ENCODE measurements around the gene MPZ. TPM values are rescaled to one million over a fixed set of nuclear protein-coding genes. Genes with fewer than 3 reads are reported as not detected.

MPZ gene
- total RNA-seq, 2 donors from 2014 or later = 1.7 to 3.3 TPM

GRCh38 chr1:161267321-161267720, 42.4 kb downstream of the MPZ start:
- Mint-ChIP-seq H3K36me3 (ENCODE audit: low read depth) (no peaks in the 10 kb centered on the region), H3K27me3 (ENCODE audit: insufficient read depth) (peaks cover 15% of the 10 kb centered on the region), H3K4me1 (peaks cover 15% of the 10 kb centered on the region), H3K9me3 (no peaks in the 10 kb centered on the region), H3K4me3 (no peak overlapping the region), H3K27ac (no peak overlapping the region)
- no peak for DNase-seq
- Histone ChIP-seq H3K4me1 (ENCODE audit: control insufficient read depth, insufficient read depth, low read length) (peaks cover 9% of the 10 kb centered on the region), H3K27ac (ENCODE audit: low read depth, low read length) (no peak overlapping the region), H3K27me3 (ENCODE audit: control insufficient read depth, insufficient read depth, low read length, poor library complexity, severe bottlenecking) (no peaks in the 10 kb centered on the region), H3K4me3 (ENCODE audit: low read length) (no peak overlapping the region), H3K9me3 (ENCODE audit: control insufficient read depth, low read length) (no peaks in the 10 kb centered on the region), H3K36me3 (ENCODE audit: control insufficient read depth, insufficient read depth, low read length) (no peaks in the 10 kb centered on the region), H3K9ac (ENCODE audit: extremely low read depth, low read length, poor library complexity, severe bottlenecking) (no peak overlapping the region)
- 84 to 95% methylated on average over 3 of the region's 3 CpGs for WGBS, 2 experiments (ENCODE audit: insufficient coverage in 1 of 2, insufficient read length in 1 of 2)
- no peak for TF ChIP-seq CTCF (conservative IDR thresholded peaks at IDR 0.05)

GRCh38 chr1:161266836-161267235, 42.9 kb downstream of the MPZ start:
- Mint-ChIP-seq H3K4me3 (no peak overlapping the region), H3K4me1 (peaks cover 16% of the 10 kb centered on the region), H3K9me3 (no peaks in the 10 kb centered on the region), H3K27ac (peak overlapping the region; percentile 45), H3K36me3 (ENCODE audit: low read depth) (no peaks in the 10 kb centered on the region), H3K27me3 (ENCODE audit: insufficient read depth) (peaks cover 17% of the 10 kb centered on the region)
- H3K9ac ChIP-seq (ENCODE audit: extremely low read depth, low read length, poor library complexity, severe bottlenecking) = no peak overlapping the region
- no peaks in the 10 kb centered on the region for H3K36me3 ChIP-seq (ENCODE audit: control insufficient read depth, insufficient read depth, low read length)
- H3K27ac ChIP-seq (ENCODE audit: low read depth, low read length) = no peak overlapping the region
- WGBS, 2 experiments (ENCODE audit: insufficient coverage in 1 of 2, insufficient read length in 1 of 2) = 89% methylated on average over 2 of the region's 2 CpGs; no CpG with 5 or more reads in 1 of the 2 experiments
- H3K27me3 ChIP-seq (ENCODE audit: control insufficient read depth, insufficient read depth, low read length, poor library complexity, severe bottlenecking) = no peaks in the 10 kb centered on the region
- peaks cover 9% of the 10 kb centered on the region for H3K4me1 ChIP-seq (ENCODE audit: control insufficient read depth, insufficient read depth, low read length)
- TF ChIP-seq CTCF (conservative IDR thresholded peaks at IDR 0.05) = no peak
- no peaks in the 10 kb centered on the region for H3K9me3 ChIP-seq (ENCODE audit: control insufficient read depth, low read length)
- no peak for DNase-seq
- H3K4me3 ChIP-seq (ENCODE audit: low read length) = no peak overlapping the region

- Histone ChIP-seq H3K4me3 (ENCODE audit: low read length) (no peak overlapping the region), H3K9me3 (ENCODE audit: control insufficient read depth, low read length) (no peaks in the 10 kb centered on the region), H3K27me3 (ENCODE audit: control insufficient read depth, insufficient read depth, low read length, poor library complexity, severe bottlenecking) (peaks cover 6% of the 10 kb centered on the region), H3K9ac (ENCODE audit: extremely low read depth, low read length, poor library complexity, severe bottlenecking) (no peak overlapping the region), H3K36me3 (ENCODE audit: control insufficient read depth, insufficient read depth, low read length) (no peaks in the 10 kb centered on the region), H3K4me1 (ENCODE audit: control insufficient read depth, insufficient read depth, low read length) (peaks cover 10% of the 10 kb centered on the region), H3K27ac (ENCODE audit: low read depth, low read length) (no peak overlapping the region)
- H3K27me3 Mint-ChIP-seq (ENCODE audit: insufficient read depth) = peaks cover 18% of the 10 kb centered on the region
- H3K36me3 Mint-ChIP-seq (ENCODE audit: low read depth) = no peaks in the 10 kb centered on the region
- H3K4me3 Mint-ChIP-seq = no peak overlapping the region
- peaks cover 21% of the 10 kb centered on the region for H3K4me1 Mint-ChIP-seq
- no peak for TF ChIP-seq CTCF (conservative IDR thresholded peaks at IDR 0.05)
- 76% methylated on average over 3 of the region's 3 CpGs; no CpG with 5 or more reads in 1 of the 2 experiments for WGBS, 2 experiments (ENCODE audit: insufficient coverage in 1 of 2, insufficient read length in 1 of 2)
- H3K9me3 Mint-ChIP-seq = no peaks in the 10 kb centered on the region
- H3K27ac Mint-ChIP-seq = no peak overlapping the region
- no peak for DNase-seq
Observed at GRCh38 chr1:161266202-161266601, 43.6 kb downstream of the MPZ start.
